Stimulated activated CD4-positive, alpha-beta T cell treated with anti-CD3 and anti-CD28 coated beads, Interleukin-4, amount 100 ng/mL, for 24 hours (primary cell): Measurements from ENCODE around the gene OAS2.

ENCODE experiments used
- DNase-seq: peaks from one replicate; pipeline ENCODE4 v3.0.0-alpha.2; 2020

The OAS2 gene

DNA sequence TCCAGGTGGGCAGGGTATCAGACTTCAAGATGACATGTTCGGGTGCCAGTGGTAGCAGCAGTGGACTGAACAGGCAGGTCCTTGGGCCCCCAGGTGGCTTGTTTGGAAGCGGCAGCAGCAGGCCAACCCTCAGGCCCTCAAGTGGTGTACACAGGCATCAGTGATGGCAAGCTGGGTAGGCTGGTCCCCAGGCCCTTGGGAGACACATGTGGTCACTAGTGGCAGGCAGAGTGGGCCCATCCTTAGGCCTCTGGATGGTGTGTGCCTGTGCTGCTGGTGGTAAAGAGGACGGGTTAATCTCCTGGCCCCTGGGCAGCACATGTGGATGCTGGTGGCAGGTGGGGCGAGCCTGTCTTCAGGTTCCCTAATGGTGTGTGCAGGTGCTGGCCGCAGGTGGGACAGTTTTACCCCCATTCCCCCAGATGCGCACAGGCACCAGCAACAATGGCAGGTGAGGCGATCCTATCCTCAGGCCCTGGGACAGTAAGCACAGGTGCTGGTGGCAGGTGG is 8.0 kb downstream of the OAS2 start:
- no peak for DNase-seq

GRCh38 chr12:112987561-112987960 is 9.2 kb downstream of the OAS2 start:
- DNase-seq, result no peak

- peak; percentile 33 for DNase-seq
These were observed 9.9 kb downstream of the OAS2 start for GRCh38 chr12:112988224-112988623.

GRCh38 chr12:112988823-112989385 is 10.6 kb downstream of the OAS2 start:
- peak; percentile 7 for DNase-seq

GRCh38 chr12:112989806-112990205 is 11.5 kb downstream of the OAS2 start:
- DNase-seq, result no peak

DNA sequence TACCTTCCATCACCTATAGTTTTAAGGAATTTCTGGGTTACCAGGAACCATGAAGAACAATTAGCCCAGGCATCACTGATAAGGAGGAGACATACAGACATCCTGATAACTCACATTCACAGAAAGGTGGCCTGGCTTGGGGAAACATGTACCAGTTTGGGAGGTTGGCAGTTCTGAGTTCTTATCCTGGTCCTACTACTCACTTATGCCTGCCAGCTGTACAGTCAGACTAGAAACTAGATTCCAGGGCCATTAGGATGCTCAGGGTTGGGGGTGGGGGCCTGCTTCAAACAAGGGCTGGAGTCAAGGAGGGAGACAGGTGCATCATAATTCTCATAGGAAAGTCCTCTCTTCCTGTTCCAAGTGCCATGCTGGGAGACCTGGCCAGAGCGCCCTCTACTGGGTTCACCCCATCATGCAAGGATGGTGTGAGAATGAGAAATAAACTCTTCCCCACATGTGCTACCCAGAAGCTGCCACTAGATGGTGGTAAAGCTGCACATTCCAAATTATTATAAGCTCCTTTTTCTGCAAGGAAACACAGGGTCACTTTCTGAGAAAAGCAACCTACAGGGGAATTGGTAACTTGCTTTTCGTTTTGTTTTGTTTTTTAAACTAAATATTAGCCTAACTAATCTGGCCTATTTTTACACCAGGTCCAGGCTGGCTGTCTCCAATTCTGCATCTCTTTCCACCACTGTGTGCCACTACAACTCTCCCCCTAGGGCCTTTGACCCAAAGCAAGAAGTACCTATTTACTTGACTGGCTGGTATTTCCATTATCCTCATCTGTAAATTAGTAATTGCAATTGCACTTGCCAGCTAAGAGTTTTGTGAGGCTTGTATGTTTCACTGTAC is 14.5 kb downstream of the OAS2 start:
- DNase-seq, result peak; percentile 74

DNA sequence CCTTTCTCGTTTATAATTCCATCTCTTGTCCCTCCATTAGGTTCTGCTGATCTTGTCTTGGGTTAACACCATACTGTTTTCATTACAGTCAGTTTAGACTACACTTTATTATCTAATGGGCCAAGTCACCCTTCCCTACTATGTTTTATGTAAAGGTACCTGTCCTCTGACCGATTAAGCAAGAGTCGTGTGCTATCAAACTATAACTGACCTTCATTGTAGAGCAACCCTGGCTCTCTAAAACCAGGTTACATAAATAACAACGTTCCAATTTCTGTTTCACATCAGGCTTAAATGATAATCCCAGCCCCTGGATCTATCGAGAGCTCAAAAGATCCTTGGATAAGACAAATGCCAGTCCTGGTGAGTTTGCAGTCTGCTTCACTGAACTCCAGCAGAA is 16.7 kb downstream of the OAS2 start:
- no peak for DNase-seq

DNA sequence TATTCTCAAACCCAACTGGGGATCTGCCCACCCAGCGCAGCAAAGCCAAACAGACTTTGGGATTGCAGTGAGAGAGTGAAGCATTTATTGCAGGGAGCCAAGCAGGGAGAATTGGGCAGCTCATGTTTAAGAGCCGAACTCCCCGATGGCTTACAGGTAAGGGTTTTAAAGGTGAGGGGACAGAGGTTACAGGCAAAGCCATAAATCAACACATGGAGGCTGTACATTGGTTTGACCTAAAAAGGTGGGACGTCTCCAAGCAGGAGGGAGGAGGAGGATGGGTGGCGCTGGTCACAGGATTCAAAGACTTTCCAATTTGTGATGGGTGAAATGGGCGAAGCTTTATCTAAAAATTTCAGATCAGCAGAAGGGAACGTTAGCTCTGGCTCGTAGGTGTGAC is 18.2 kb downstream of the OAS2 start:
- DNase-seq, result no peak

DNA sequence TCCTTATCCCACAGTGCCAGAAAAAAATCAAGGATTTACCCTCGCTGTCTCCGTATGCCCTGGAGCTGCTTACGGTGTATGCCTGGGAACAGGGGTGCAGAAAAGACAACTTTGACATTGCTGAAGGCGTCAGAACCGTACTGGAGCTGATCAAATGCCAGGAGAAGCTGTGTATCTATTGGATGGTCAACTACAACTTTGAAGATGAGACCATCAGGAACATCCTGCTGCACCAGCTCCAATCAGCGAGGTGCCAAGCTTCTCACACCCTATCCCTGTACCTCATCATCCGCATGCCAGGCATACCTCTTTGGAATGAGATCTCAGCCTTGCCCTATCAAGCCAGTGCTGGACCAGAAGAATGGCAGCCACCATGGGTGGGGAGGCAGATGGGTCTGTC is 19.2 kb downstream of the OAS2 start:
- no peak for DNase-seq

GRCh38 chr12:112998987-112999767 is 20.9 kb downstream of the OAS2 start:
- no peak for DNase-seq

GRCh38 chr12:113000433-113000832 is 22.1 kb downstream of the OAS2 start:
- DNase-seq, result no peak

- no peak for DNase-seq
These were observed 23.8 kb downstream of the OAS2 start for GRCh38 chr12:113002155-113002554.

- no peak for DNase-seq
These were observed 24.4 kb downstream of the OAS2 start for GRCh38 chr12:113002676-113003075.

- no peak for DNase-seq
These were observed 25.3 kb downstream of the OAS2 start for GRCh38 chr12:113003636-113004035.

GRCh38 chr12:113005762-113006161 is 27.4 kb downstream of the OAS2 start:
- no peak for DNase-seq

DNA sequence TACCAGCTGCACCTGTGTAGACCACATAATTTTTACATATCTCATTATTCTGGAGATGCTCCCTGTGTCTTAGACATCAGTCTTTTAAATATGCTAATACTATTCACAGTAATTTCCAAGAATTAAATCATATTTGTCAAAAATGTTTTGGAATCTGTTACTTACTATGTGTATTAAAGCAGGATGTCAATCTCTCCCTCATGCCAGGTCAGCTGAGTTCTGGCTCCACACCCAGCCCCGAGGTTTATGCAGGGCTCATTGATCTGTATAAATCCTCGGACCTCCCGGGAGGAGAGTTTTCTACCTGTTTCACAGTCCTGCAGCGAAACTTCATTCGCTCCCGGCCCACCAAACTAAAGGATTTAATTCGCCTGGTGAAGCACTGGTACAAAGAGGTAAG is 27.9 kb downstream of the OAS2 start:
- DNase-seq, result no peak

DNA sequence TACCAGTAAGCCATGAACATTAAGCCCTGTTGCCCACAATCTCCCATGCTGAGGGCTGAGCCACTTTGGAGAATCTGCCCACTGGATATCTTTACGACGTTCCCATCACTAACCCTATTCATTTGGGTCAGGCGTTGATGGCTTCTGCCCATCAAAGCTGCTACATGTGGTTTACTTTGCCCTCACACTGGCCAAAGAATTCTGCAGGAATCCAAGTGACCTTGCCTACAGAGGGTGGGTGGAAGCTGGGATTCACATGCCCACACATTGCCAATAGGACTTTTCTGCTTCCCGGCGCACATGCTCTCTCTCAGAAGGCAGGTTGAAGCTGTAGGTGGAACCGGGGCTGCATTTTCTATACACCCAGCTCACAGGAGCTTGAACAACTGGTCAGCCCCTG is 28.3 kb downstream of the OAS2 start:
- DNase-seq, result no peak

DNA sequence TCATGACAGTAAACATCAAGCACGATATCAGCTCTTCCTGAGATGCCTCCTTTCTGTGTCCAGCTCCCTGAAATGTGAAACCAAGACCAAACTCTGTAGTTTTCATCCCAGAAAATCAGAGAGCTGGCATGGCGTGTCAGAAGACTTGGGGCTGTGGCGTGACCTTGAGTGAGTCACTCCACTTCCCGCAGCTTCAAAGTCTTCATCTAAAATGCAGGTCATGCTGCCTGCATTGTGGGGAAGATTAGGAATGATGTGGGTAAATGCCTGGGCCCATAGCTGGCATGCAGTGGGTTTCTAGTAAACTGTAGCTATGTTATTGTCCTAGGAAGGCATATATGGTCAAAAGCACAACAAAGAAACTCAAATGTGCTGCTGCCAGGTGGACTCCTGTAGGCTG is 28.8 kb downstream of the OAS2 start:
- DNase-seq, result no peak

- DNase-seq, result no peak
These were observed 32.4 kb downstream of the OAS2 start for GRCh38 chr12:113010701-113011100.

DNA sequence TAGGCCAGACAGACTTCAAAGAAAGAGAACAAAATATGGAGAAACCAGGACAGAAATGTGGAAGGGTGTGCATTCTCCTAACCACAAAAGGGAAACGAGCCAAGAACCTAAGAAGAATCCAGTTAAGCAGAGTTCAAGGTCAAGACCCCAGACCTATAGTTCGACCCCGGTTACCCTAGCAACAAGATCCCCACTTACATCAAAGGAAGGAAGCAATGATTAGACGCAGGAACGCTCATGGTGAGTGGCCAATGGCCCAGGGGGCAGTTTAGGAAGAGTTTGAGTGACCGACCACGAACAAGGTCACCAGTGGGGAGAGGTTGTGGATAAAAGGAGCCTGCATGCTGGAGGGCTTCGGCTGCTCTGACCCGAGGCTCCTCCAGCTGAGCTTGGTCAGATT is 36.2 kb downstream of the OAS2 start:
- DNase-seq, result no peak

GRCh38 chr12:113016796-113017195 is 38.5 kb downstream of the OAS2 start:
- no peak for DNase-seq

GRCh38 chr12:113019025-113019424 is 40.7 kb downstream of the OAS2 start:
- DNase-seq, result no peak

GRCh38 chr12:113021500-113021899 is 43.2 kb downstream of the OAS2 start:
- DNase-seq, result no peak
